H54 (cell line): Measurements from ENCODE around the gene ZWILCH.
"Not testable (repeated sequence)": the region's sequence is repeated elsewhere in the genome, so short reads cannot be mapped to it uniquely, and the experiment has no call there.

Experiments used
- DNase-seq: peaks from one replicate; pipeline ENCODE4 v3.0.0; 2011; ENCODE audit warnings: low spot score, mixed read lengths; ENCODE audit not compliant: insufficient read length
- FAIRE-seq: peaks from 3 replicates; lab custom pipeline; 2011; peaks lifted over from hg19 to GRCh38; lab: Jason Lieb, UNC
- POLR2A ChIP-seq: IDR thresholded peaks from 2 replicates; pipeline ENCODE4 v1.6.1; 2011; ENCODE audit warnings: low read depth, mild to moderate bottlenecking, low read length

The ZWILCH gene

GRCh38 chr15:66570842-66571478 lies 65.8 kb downstream of the ZWILCH start:
- FAIRE-seq, result no peak
- no peak for TF ChIP-seq POLR2A
- no peak for DNase-seq

GRCh38 chr15:66572146-66572545 lies 67.0 kb downstream of the ZWILCH start:
- DNase-seq (no peak), FAIRE-seq (no peak)
- TF ChIP-seq POLR2A, result no peak

- no peak for TF ChIP-seq POLR2A
- FAIRE-seq, result no peak
Measured at GRCh38 chr15:66573348-66573718, 68.2 kb downstream of the ZWILCH start.

GRCh38 chr15:66573719-66574595 lies 68.8 kb downstream of the ZWILCH start:
- TF ChIP-seq POLR2A, result no peak
- no peak for FAIRE-seq
- DNase-seq, result no peak

More at GRCh38 chr15:66573348-66573718, 68.2 kb downstream of the ZWILCH start:
- DNase-seq, result no peak

- FAIRE-seq, result no peak
- DNase-seq, result no peak
Measured at GRCh38 chr15:66574596-66574950, 69.4 kb downstream of the ZWILCH start.

GRCh38 chr15:66578286-66578875 lies 73.3 kb downstream of the ZWILCH start:
- DNase-seq (no peak), FAIRE-seq (no peak)
- TF ChIP-seq POLR2A, result no peak

More at GRCh38 chr15:66574596-66574950, 69.4 kb downstream of the ZWILCH start:
- TF ChIP-seq POLR2A, result no peak

GRCh38 chr15:66580643-66581042 lies 75.5 kb downstream of the ZWILCH start:
- no peak for TF ChIP-seq POLR2A
- FAIRE-seq, result no peak
- no peak for DNase-seq

GRCh38 chr15:66581972-66582537 lies 76.9 kb downstream of the ZWILCH start:
- no peak for FAIRE-seq
- no peak for TF ChIP-seq POLR2A
- no peak for DNase-seq

- no peak for TF ChIP-seq POLR2A
- no peak for DNase-seq
- FAIRE-seq, result no peak
Measured at GRCh38 chr15:66586155-66586976, 81.2 kb downstream of the ZWILCH start.

- DNase-seq (no peak), FAIRE-seq (no peak)
- no peak for TF ChIP-seq POLR2A
Measured at GRCh38 chr15:66587020-66587419, 81.9 kb downstream of the ZWILCH start.

- DNase-seq (no peak), FAIRE-seq (no peak)
- no peak for TF ChIP-seq POLR2A
Measured at GRCh38 chr15:66587749-66588148, 82.6 kb downstream of the ZWILCH start.

GRCh38 chr15:66588537-66588936 lies 83.4 kb downstream of the ZWILCH start:
- no peak for DNase-seq
- TF ChIP-seq POLR2A, result no peak
- no peak for FAIRE-seq

GRCh38 chr15:66588971-66589370 lies 83.8 kb downstream of the ZWILCH start:
- DNase-seq (no peak), FAIRE-seq (no peak)
- TF ChIP-seq POLR2A, result no peak

GRCh38 chr15:66589429-66589828 lies 84.3 kb downstream of the ZWILCH start:
- not testable (repeated sequence) for DNase-seq, FAIRE-seq
